OCI-LY1 (cell line): ENCODE results near the gene C3orf22.

Experiments used
- CTCF ChIP-seq: fragments of 200-600 bp; sonication (generic), shearing (Covaris generic); IDR thresholded peaks from 2 replicates; pipeline ENCODE4 v1.5.1; 2017; ENCODE audit warnings: mild to moderate bottlenecking, antibody characterized with exemption, low read length, moderate library complexity, mixed read lengths
- EZH2 ChIP-seq: fragments of 200-600 bp; sonication (generic), shearing (Covaris generic); IDR thresholded peaks from 2 replicates; pipeline ENCODE4 v1.8.0; 2017; ENCODE audit warnings: borderline replicate concordance, mixed run types, mild to moderate bottlenecking, antibody characterized with exemption, low read length, moderate library complexity, mixed read lengths

GRCh38 chr3:126501736-126502135 is 57.0 kb downstream of the C3orf22 start:
- TF ChIP-seq CTCF (no peak), EZH2 (no peak)
